Neural cell (in vitro differentiated cells): Measurements from ENCODE around the gene AP3B2.

Experiments
- CTCF ChIP-seq: fragments of 450-650 bp; IDR thresholded peaks from 2 replicates; pipeline ENCODE4 v1.5.1; 2014; ENCODE audit warnings: antibody characterized with exemption, mild to moderate bottlenecking, moderate library complexity; ENCODE audit not compliant: poor library complexity, severe bottlenecking
- EZH2 ChIP-seq: fragments of 200-600, 300-800 bp; shearing (Covaris generic), sonication (generic); IDR thresholded peaks from 2 replicates; pipeline ENCODE4 v1.6.1; 2014; ENCODE audit warnings: antibody characterized with exemption, low read length, borderline replicate concordance, mild to moderate bottlenecking; ENCODE audit not compliant: insufficient read depth, poor library complexity, severe bottlenecking
- POLR2AphosphoS5 ChIP-seq: IDR thresholded peaks from 2 replicates; pipeline ENCODE4 v1.6.1; 2012

GRCh38 chr15:82726816-82727215 is 17.1 kb upstream of the AP3B2 start:
- TF ChIP-seq CTCF (no peak), POLR2AphosphoS5 (no peak), EZH2 (no peak)
